ENCODE data around the gene TFF1.

The TFF1 gene

GRCh38 chr21:42364304-42364865 is 1.9 kb downstream of the TFF1 start:
- DNase-seq (ENCODE audit: low read depth in 4 of 4, low spot score in 1 of 4): no peak

GRCh38 chr21:42363312-42363711 is 3.0 kb downstream of the TFF1 start:
- DNase-seq (ENCODE audit: low read depth in 4 of 4, low spot score in 1 of 4): no peak

- no peak for DNase-seq (ENCODE audit: low read depth in 4 of 4, low spot score in 1 of 4)
These were observed 3.6 kb downstream of the TFF1 start for GRCh38 chr21:42362700-42363099.

- no peak for DNase-seq (ENCODE audit: low read depth in 4 of 4, low spot score in 1 of 4)
These were observed 4.1 kb downstream of the TFF1 start for GRCh38 chr21:42362198-42362597.

GRCh38 chr21:42361286-42361685 is 5.0 kb downstream of the TFF1 start:
- DNase-seq (ENCODE audit: low read depth in 4 of 4, low spot score in 1 of 4): no peak

- no peak for DNase-seq (ENCODE audit: low read depth in 4 of 4, low spot score in 1 of 4)
These were observed 6.0 kb downstream of the TFF1 start for GRCh38 chr21:42360317-42360716.

- no peak for DNase-seq (ENCODE audit: low read depth in 4 of 4, low spot score in 1 of 4)
These were observed 7.4 kb downstream of the TFF1 start for GRCh38 chr21:42358937-42359336.

- no peak for DNase-seq (ENCODE audit: low read depth in 4 of 4, low spot score in 1 of 4)
These were observed 8.1 kb downstream of the TFF1 start for GRCh38 chr21:42358261-42358660.

GRCh38 chr21:42357307-42357706 is 9.0 kb downstream of the TFF1 start:
- DNase-seq (ENCODE audit: low read depth in 4 of 4, low spot score in 1 of 4): no peak

- DNase-seq (ENCODE audit: low read depth in 4 of 4, low spot score in 1 of 4): no peak
These were observed 9.7 kb downstream of the TFF1 start for GRCh38 chr21:42356650-42357049.

GRCh38 chr21:42356046-42356445 is 10.3 kb downstream of the TFF1 start:
- no peak for DNase-seq (ENCODE audit: low read depth in 4 of 4, low spot score in 1 of 4)

- no peak for DNase-seq (ENCODE audit: low read depth in 4 of 4, low spot score in 1 of 4)
These were observed 12.7 kb downstream of the TFF1 start for GRCh38 chr21:42353623-42354022.

- DNase-seq (ENCODE audit: low read depth in 4 of 4, low spot score in 1 of 4): no peak
These were observed 13.8 kb downstream of the TFF1 start for GRCh38 chr21:42352441-42353095.

- no peak for DNase-seq (ENCODE audit: low read depth in 4 of 4, low spot score in 1 of 4)
These were observed 14.5 kb downstream of the TFF1 start for GRCh38 chr21:42351626-42352440.

- DNase-seq (ENCODE audit: low read depth in 4 of 4, low spot score in 1 of 4): no peak
These were observed 15.4 kb downstream of the TFF1 start, which contains the start of gene TFF2 for GRCh38 chr21:42350927-42351426. Gene TFF2 (minus strand): TSS chr21:42350994. CDS start chr21:42350957, 37 bp downstream.

GRCh38 chr21:42350318-42350910 is 15.9 kb downstream of the TFF1 start:
- DNase-seq (ENCODE audit: low read depth in 4 of 4, low spot score in 1 of 4): no peak

GRCh38 chr21:42349420-42350317 is 16.7 kb downstream of the TFF1 start:
- no peak for DNase-seq (ENCODE audit: low read depth in 4 of 4, low spot score in 1 of 4)

GRCh38 chr21:42348762-42349161 is 17.6 kb downstream of the TFF1 start:
- no peak for DNase-seq (ENCODE audit: low read depth in 4 of 4, low spot score in 1 of 4)

- no peak for DNase-seq (ENCODE audit: low read depth in 4 of 4, low spot score in 1 of 4)
These were observed 18.6 kb downstream of the TFF1 start for GRCh38 chr21:42347601-42348327.

All from stimulated activated CD4-positive, alpha-beta T cell treated with anti-CD3 and anti-CD28 coated beads, Interleukin-1b, Interleukin-23, amount 100 ng/mL, for 24 hours (primary cell).